Measurements from ENCODE around the gene ASTN1.
A peak's percentile ranks its signal among the peaks of the same experiment; 100 is the strongest.

The ASTN1 gene

DNA sequence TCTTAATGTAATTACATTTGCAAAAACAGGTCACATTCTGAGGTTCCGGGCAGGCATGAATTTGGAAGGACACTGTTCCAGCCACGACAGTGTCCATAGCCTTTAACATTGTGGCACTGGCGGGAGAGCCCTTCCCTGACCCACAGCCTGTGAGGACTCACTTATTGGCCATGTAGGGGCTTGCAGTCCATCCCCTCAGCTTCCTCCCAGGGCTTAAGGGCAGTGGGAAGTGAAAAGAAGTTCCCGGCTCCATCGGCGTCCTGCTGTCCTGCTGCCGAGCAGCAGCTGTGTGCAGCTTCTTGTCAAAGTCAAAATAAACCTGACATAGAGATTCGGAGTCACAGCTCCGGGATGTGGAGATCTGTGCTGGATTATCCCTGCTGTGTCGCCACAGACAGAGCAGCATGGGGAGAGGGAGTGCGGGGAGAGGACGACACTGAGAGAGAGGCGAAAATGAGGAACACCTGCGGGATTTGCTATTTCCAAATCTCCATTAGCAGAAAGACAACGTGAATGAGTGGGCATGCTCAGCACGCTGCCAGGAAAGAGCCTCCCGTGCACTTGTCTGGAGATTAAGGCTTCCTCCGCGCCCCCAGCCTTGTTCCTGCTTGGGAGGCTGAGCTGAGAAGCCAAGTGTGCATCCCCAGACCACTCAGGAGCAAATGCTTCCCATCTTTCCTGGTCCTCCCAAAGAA lies 260.3 kb downstream of the ASTN1 start:
- DNase-seq (ENCODE audit: extremely low read depth, insufficient read length), result no peak
- H3K36me3 ChIP-seq (ENCODE audit: control insufficient read depth, insufficient read depth, low read length), result no peaks in the 10 kb centered on the region
- H3K27me3 ChIP-seq (replicated peaks; ENCODE audit: control insufficient read depth, insufficient read depth, low read length), result peaks cover 3% of the 10 kb centered on the region
- no peak overlapping the region for H3K4me3 ChIP-seq (replicated peaks; ENCODE audit: low read depth, low read length)
- TF ChIP-seq, protein P1, sequence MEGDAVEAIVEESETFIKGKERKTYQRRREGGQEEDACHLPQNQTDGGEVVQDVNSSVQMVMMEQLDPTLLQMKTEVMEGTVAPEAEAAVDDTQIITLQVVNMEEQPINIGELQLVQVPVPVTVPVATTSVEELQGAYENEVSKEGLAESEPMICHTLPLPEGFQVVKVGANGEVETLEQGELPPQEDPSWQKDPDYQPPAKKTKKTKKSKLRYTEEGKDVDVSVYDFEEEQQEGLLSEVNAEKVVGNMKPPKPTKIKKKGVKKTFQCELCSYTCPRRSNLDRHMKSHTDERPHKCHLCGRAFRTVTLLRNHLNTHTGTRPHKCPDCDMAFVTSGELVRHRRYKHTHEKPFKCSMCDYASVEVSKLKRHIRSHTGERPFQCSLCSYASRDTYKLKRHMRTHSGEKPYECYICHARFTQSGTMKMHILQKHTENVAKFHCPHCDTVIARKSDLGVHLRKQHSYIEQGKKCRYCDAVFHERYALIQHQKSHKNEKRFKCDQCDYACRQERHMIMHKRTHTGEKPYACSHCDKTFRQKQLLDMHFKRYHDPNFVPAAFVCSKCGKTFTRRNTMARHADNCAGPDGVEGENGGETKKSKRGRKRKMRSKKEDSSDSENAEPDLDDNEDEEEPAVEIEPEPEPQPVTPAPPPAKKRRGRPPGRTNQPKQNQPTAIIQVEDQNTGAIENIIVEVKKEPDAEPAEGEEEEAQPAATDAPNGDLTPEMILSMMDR (IDR thresholded peaks at IDR 0.05; ENCODE audit: insufficient read depth, low read length, poor library complexity, severe bottlenecking), result no peak

GRCh38 chr1:176903474-176903873 lies 261.0 kb downstream of the ASTN1 start:
- TF ChIP-seq, protein P1 (IDR thresholded peaks at IDR 0.05; ENCODE audit: insufficient read depth, low read length, poor library complexity, severe bottlenecking), result no peak
- DNase-seq (ENCODE audit: extremely low read depth, insufficient read length), result no peak
- Histone ChIP-seq H3K27me3 (replicated peaks; ENCODE audit: control insufficient read depth, insufficient read depth, low read length) (peaks cover 3% of the 10 kb centered on the region), H3K36me3 (ENCODE audit: control insufficient read depth, insufficient read depth, low read length) (no peaks in the 10 kb centered on the region), H3K4me3 (replicated peaks; ENCODE audit: low read depth, low read length) (no peak overlapping the region)

- DNase-seq (ENCODE audit: extremely low read depth, insufficient read length), result no peak
- H3K36me3 ChIP-seq (ENCODE audit: control insufficient read depth, insufficient read depth, low read length), result no peaks in the 10 kb centered on the region
- peaks cover 3% of the 10 kb centered on the region for H3K27me3 ChIP-seq (replicated peaks; ENCODE audit: control insufficient read depth, insufficient read depth, low read length)
- no peak overlapping the region for H3K4me3 ChIP-seq (replicated peaks; ENCODE audit: low read depth, low read length)
- TF ChIP-seq, protein P1 (IDR thresholded peaks at IDR 0.05; ENCODE audit: insufficient read depth, low read length, poor library complexity, severe bottlenecking), result no peak
These were observed 265.2 kb downstream of the ASTN1 start for GRCh38 chr1:176899321-176899720.

DNA sequence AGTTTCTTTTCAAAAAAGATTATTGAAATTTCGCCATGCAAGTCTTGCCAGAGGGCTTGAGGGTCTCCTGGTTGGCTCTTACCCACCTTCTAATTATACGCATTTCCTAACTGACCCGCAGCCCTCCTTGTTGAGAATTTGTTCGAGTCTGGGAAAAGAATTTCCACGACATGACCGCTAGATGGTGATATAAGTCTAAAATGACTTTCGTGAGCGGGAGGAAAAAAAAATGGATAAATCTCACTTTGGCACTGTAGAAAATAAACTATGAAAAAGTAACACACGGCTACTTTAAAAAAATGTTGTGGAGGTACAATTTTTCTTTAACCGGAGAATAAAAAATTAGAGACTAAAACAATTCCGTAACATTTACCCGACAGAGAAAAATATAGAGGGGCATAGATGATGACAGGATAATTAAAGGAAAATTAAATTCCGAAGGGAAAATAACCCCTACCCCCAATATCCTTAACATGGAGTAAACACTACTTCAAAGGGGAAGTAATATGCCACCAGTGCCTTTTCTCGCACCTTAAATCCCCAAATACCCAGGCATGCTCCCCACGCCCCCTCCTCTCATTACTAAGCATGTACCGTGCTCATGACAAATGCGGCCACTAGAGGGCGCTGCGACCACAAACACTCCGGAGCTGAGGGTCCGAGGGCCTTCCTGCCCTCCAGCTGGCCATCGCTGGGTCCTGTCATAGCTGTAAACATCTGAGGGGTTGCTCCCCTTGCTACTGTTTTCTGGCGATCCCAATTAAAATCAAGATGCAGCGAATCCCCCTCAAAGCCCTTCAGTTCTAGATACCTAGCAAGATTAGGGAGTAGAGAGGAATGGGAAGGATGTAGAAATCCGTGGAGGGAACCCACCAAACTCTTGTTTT lies 266.9 kb downstream of the ASTN1 start:
- peaks cover 3% of the 10 kb centered on the region for H3K27me3 ChIP-seq (replicated peaks; ENCODE audit: control insufficient read depth, insufficient read depth, low read length)
- TF ChIP-seq, protein P1 (IDR thresholded peaks at IDR 0.05; ENCODE audit: insufficient read depth, low read length, poor library complexity, severe bottlenecking), result peak; percentile 86
- no peak overlapping the region for H3K4me3 ChIP-seq (replicated peaks; ENCODE audit: low read depth, low read length)
- DNase-seq (ENCODE audit: extremely low read depth, insufficient read length), result peak; percentile 16
- H3K36me3 ChIP-seq (ENCODE audit: control insufficient read depth, insufficient read depth, low read length), result no peaks in the 10 kb centered on the region

GRCh38 chr1:176896216-176896615 lies 268.3 kb downstream of the ASTN1 start:
- TF ChIP-seq, protein P1 (IDR thresholded peaks at IDR 0.05; ENCODE audit: insufficient read depth, low read length, poor library complexity, severe bottlenecking), result no peak
- Histone ChIP-seq H3K27me3 (replicated peaks; ENCODE audit: control insufficient read depth, insufficient read depth, low read length) (peaks cover 1% of the 10 kb centered on the region; the same call in 1 of the 2 replicates), H3K4me3 (replicated peaks; ENCODE audit: low read depth, low read length) (no peak overlapping the region), H3K36me3 (ENCODE audit: control insufficient read depth, insufficient read depth, low read length) (no peaks in the 10 kb centered on the region)
- DNase-seq (ENCODE audit: extremely low read depth, insufficient read length), result no peak

All from GM06990 (cell line).